Vagina (tissue), 2 donors: ENCODE measurements around the gene PMFBP1. TPM values are rescaled to one million over a fixed set of nuclear protein-coding genes. Genes with fewer than 3 reads are reported as not detected.
A peak's percentile ranks its signal among the peaks of the same experiment; 100 is the strongest.

Source experiments
- DNase-seq, 2 donors: peaks; one replicate each; pipeline ENCODE4 v3.0.0-alpha.2; 2017; ENCODE audit errors: extremely low spot score in 2 of 2
- H3K27ac ChIP-seq: fragments of 200-600 bp; sonication (generic); one replicate; pipeline ENCODE4 v1.5.1; 2019
- H3K27me3 ChIP-seq: fragments of 200-600 bp; sonication (generic); one replicate; pipeline ENCODE4 v1.5.1; 2019
- H3K36me3 ChIP-seq, 2 donors: fragments of 200-600 bp; sonication (generic); one replicate each; pipeline ENCODE4 v1.5.1; 2017 to 2019
- H3K4me1 ChIP-seq: fragments of 200-600 bp; sonication (generic); one replicate; pipeline ENCODE4 v1.5.1; 2019
- H3K4me3 ChIP-seq, 2 donors: fragments of 200-600 bp; sonication (generic); 1 replicate in 1 of 2; 2 replicates in 1 of 2; pipeline ENCODE4 v1.5.1; 2016 to 2019
- H3K9me3 ChIP-seq: fragments of 200-600 bp; sonication (generic); one replicate; pipeline ENCODE4 v1.5.1; 2019
- CTCF ChIP-seq, 3 experiments: fragments of 450-650 bp in 2 of 3; fragments of 200-600 bp in 1 of 3; sonication (generic) in 1 of 3; IDR thresholded peaks; one replicate each; pipeline ENCODE4 v1.5.1; 2017 to 2019; ENCODE audit warnings: antibody characterized with exemption in 3 of 3, mild to moderate bottlenecking in 2 of 3, moderate library complexity in 2 of 3
- POLR2A ChIP-seq, 2 donors: fragments of 450-650 bp; IDR thresholded peaks; one replicate each; pipeline ENCODE4 v1.6.1; 2017; ENCODE audit warnings: antibody characterized with exemption in 2 of 2, mild to moderate bottlenecking in 2 of 2, moderate library complexity in 2 of 2
- POLR2AphosphoS5 ChIP-seq, 2 donors: sonication (generic); formaldehyde crosslinking; IDR thresholded peaks; one replicate each; pipeline ENCODE4 v1.9.0; 2017; ENCODE audit warnings: antibody characterized with exemption in 2 of 2, mild to moderate bottlenecking in 2 of 2, low read depth in 1 of 2; ENCODE audit not compliant: insufficient read depth in 1 of 2
- intact Hi-C: fragments of 100-400 bp; cut with DNase I; formaldehyde crosslinking; loops from one replicate; pipeline ENCODE4 v1.15.1; 2023
- total RNA-seq: library from RNA; depleted of rRNA; stranded (reverse); fragments of >200 nt; gene quantifications from one replicate; pipeline ENCODE4 v1.2.3, GENCODE V29; 2016

PMFBP1 gene
- total RNA-seq, 1 donor from 2014 or later = not detected

GRCh38 chr16:72112906-72113615, 58.9 kb downstream of the PMFBP1 start:
- H3K4me3 ChIP-seq = no peak overlapping the region
- H3K27me3 ChIP-seq = no peaks in the 10 kb centered on the region
- DNase-seq = peak in 1 of 2 donors; percentile 87
- intact Hi-C loops = no loop called here
- H3K4me1 ChIP-seq = no peaks in the 10 kb centered on the region
- no peak for TF ChIP-seq CTCF (IDR thresholded peaks at IDR 0.05)
- TF ChIP-seq POLR2A (IDR thresholded peaks at IDR 0.05) = no peak
- no peak for TF ChIP-seq POLR2AphosphoS5 (IDR thresholded peaks at IDR 0.05; ENCODE audit: insufficient read depth in 1 of 2, low read depth in 1 of 2)
- H3K36me3 ChIP-seq = peaks cover 2 to 53% of the 10 kb centered on the region in 2 donors
- H3K27ac ChIP-seq = no peak overlapping the region
- no peaks in the 10 kb centered on the region for H3K9me3 ChIP-seq

- H3K4me1 ChIP-seq = no peaks in the 10 kb centered on the region
- no peak for DNase-seq
Observed at GRCh38 chr16:72112452-72112792, 59.5 kb downstream of the PMFBP1 start.

GRCh38 chr16:72111657-72112451, 60.1 kb downstream of the PMFBP1 start:
- Histone ChIP-seq H3K9me3 (no peaks in the 10 kb centered on the region), H3K4me3 (no peak overlapping the region), H3K36me3 (peaks cover 2 to 65% of the 10 kb centered on the region in 2 donors), H3K4me1 (no peaks in the 10 kb centered on the region), H3K27ac (no peak overlapping the region), H3K27me3 (no peaks in the 10 kb centered on the region)
- peak in 1 of 2 donors; percentile 82 for DNase-seq
- TF ChIP-seq POLR2A (IDR thresholded peaks at IDR 0.05) (no peak), POLR2AphosphoS5 (IDR thresholded peaks at IDR 0.05; ENCODE audit: insufficient read depth in 1 of 2, low read depth in 1 of 2) (no peak), CTCF (IDR thresholded peaks at IDR 0.05) (no peak)
- intact Hi-C loops = no loop called here

More at GRCh38 chr16:72112452-72112792, 59.5 kb downstream of the PMFBP1 start:
- no peak for TF ChIP-seq CTCF (IDR thresholded peaks at IDR 0.05)
- TF ChIP-seq POLR2AphosphoS5 (IDR thresholded peaks at IDR 0.05; ENCODE audit: insufficient read depth in 1 of 2, low read depth in 1 of 2) = no peak
- no peak for TF ChIP-seq POLR2A (IDR thresholded peaks at IDR 0.05)
- intact Hi-C loops = no loop called here
- H3K27me3 ChIP-seq = no peaks in the 10 kb centered on the region
- H3K27ac ChIP-seq = no peak overlapping the region
- peaks cover 2 to 59% of the 10 kb centered on the region in 2 donors for H3K36me3 ChIP-seq
- H3K9me3 ChIP-seq = no peaks in the 10 kb centered on the region
- H3K4me3 ChIP-seq = no peak overlapping the region

- no peak for TF ChIP-seq CTCF (IDR thresholded peaks at IDR 0.05)
- TF ChIP-seq POLR2A (IDR thresholded peaks at IDR 0.05) = no peak
- TF ChIP-seq POLR2AphosphoS5 (IDR thresholded peaks at IDR 0.05; ENCODE audit: insufficient read depth in 1 of 2, low read depth in 1 of 2) = no peak
Observed at GRCh38 chr16:72110662-72111615, 61.0 kb downstream of the PMFBP1 start.

More at GRCh38 chr16:72110662-72111615, 61.0 kb downstream of the PMFBP1 start:
- no peak overlapping the region for H3K27ac ChIP-seq
- no peak overlapping the region for H3K4me3 ChIP-seq
- H3K27me3 ChIP-seq = no peaks in the 10 kb centered on the region
- intact Hi-C loops = no loop called here
- H3K4me1 ChIP-seq = no peaks in the 10 kb centered on the region
- H3K9me3 ChIP-seq = no peaks in the 10 kb centered on the region
- DNase-seq = peak in 1 of 2 donors; percentile 81
- H3K36me3 ChIP-seq = peaks cover 3 to 74% of the 10 kb centered on the region in 2 donors
